Measurements from ENCODE around the gene AAMDC. TPM values are rescaled to one million over a fixed set of nuclear protein-coding genes. Genes with fewer than 3 reads are reported as not detected.

The AAMDC gene
- total RNA-seq, 1 experiment from 2014 or later, result 22.8 TPM

DNA sequence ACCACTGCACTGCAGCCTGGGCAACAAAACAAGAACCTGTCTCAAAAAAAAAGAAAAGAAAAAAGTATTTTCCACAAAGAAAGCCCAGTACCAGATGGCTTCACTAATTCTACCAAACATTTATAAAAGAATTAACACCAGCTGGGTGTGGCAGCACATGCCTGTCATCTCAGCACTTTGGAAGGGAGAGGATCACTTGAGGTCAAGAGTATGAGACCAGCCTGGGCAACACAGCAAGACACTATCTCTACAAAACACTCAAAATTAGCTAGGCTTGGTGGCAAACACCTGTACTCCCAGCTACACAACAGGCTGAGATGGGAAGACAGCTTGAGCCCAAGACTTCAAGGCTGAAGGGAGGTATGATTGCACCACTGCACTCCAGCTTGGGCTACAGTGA is 20.5 kb upstream of the AAMDC start:
- Mint-ChIP-seq H3K27me3 (ENCODE audit: low read depth) (no peaks in the 10 kb centered on the region), H3K36me3 (peaks cover 8% of the 10 kb centered on the region), H3K27ac (no peak overlapping the region; the same call in 1 of the 2 replicates), H3K9me3 (no peaks in the 10 kb centered on the region), H3K4me1 (peaks cover 17% of the 10 kb centered on the region), H3K4me3 (no peak overlapping the region)
- TF ChIP-seq, protein P1, sequence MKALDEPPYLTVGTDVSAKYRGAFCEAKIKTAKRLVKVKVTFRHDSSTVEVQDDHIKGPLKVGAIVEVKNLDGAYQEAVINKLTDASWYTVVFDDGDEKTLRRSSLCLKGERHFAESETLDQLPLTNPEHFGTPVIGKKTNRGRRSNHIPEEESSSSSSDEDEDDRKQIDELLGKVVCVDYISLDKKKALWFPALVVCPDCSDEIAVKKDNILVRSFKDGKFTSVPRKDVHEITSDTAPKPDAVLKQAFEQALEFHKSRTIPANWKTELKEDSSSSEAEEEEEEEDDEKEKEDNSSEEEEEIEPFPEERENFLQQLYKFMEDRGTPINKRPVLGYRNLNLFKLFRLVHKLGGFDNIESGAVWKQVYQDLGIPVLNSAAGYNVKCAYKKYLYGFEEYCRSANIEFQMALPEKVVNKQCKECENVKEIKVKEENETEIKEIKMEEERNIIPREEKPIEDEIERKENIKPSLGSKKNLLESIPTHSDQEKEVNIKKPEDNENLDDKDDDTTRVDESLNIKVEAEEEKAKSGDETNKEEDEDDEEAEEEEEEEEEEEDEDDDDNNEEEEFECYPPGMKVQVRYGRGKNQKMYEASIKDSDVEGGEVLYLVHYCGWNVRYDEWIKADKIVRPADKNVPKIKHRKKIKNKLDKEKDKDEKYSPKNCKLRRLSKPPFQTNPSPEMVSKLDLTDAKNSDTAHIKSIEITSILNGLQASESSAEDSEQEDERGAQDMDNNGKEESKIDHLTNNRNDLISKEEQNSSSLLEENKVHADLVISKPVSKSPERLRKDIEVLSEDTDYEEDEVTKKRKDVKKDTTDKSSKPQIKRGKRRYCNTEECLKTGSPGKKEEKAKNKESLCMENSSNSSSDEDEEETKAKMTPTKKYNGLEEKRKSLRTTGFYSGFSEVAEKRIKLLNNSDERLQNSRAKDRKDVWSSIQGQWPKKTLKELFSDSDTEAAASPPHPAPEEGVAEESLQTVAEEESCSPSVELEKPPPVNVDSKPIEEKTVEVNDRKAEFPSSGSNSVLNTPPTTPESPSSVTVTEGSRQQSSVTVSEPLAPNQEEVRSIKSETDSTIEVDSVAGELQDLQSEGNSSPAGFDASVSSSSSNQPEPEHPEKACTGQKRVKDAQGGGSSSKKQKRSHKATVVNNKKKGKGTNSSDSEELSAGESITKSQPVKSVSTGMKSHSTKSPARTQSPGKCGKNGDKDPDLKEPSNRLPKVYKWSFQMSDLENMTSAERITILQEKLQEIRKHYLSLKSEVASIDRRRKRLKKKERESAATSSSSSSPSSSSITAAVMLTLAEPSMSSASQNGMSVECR (CRISPR knock-in tag; IDR thresholded peaks at IDR 0.05; ENCODE audit: borderline replicate concordance), result no peak
- TF ChIP-seq ZNF121 (CRISPR knock-in tag; IDR thresholded peaks at IDR 0.05), result peak; percentile 89; the same call in 1 of the 2 replicates
- ChIA-PET CTCF (no interaction called here), POLR2A (no interaction called here)
- ATAC-seq, result no peak
- no peak for DNase-seq (ENCODE audit: low spot score)

DNA sequence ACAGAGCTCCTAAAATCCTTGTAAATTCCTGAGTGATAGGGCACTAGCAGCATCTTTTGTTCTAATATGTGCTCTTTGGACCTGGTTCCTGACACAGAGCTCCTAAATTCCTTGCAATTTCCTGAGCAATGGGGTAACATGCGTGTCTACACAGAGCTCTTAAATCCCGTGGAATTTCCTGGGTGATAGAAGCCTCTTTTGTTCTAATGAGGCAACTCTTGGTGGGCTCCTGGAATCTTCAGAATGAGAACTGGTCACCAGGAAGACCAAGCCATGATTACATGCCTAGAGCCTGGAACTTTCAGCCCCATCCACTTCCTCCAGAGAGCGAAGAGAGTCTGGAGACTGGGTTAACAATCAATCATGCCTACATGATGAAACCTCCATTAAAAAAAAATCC is 19.5 kb upstream of the AAMDC start:
- Mint-ChIP-seq H3K4me1 (peaks cover 21% of the 10 kb centered on the region), H3K4me3 (no peak overlapping the region), H3K36me3 (peaks cover 8% of the 10 kb centered on the region), H3K9me3 (no peaks in the 10 kb centered on the region), H3K27me3 (ENCODE audit: low read depth) (no peaks in the 10 kb centered on the region), H3K27ac (peak overlapping the region; percentile 58; the same call in 1 of the 2 replicates)
- ChIA-PET POLR2A (no interaction called here), CTCF (interaction anchor here (0.7 to 1.2 kb wide), 3 partner anchors 12 to 193 kb away, joined by 3 to 7 read pairs (median 4); partner anchors contain the start of gene INTS4)
- ATAC-seq (no peak), DNase-seq (ENCODE audit: low spot score) (no peak)
- TF ChIP-seq, protein P2, sequence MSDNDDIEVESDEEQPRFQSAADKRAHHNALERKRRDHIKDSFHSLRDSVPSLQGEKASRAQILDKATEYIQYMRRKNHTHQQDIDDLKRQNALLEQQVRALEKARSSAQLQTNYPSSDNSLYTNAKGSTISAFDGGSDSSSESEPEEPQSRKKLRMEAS (CRISPR knock-in tag; IDR thresholded peaks at IDR 0.05), result no peak
- TF ChIP-seq, protein P3, sequence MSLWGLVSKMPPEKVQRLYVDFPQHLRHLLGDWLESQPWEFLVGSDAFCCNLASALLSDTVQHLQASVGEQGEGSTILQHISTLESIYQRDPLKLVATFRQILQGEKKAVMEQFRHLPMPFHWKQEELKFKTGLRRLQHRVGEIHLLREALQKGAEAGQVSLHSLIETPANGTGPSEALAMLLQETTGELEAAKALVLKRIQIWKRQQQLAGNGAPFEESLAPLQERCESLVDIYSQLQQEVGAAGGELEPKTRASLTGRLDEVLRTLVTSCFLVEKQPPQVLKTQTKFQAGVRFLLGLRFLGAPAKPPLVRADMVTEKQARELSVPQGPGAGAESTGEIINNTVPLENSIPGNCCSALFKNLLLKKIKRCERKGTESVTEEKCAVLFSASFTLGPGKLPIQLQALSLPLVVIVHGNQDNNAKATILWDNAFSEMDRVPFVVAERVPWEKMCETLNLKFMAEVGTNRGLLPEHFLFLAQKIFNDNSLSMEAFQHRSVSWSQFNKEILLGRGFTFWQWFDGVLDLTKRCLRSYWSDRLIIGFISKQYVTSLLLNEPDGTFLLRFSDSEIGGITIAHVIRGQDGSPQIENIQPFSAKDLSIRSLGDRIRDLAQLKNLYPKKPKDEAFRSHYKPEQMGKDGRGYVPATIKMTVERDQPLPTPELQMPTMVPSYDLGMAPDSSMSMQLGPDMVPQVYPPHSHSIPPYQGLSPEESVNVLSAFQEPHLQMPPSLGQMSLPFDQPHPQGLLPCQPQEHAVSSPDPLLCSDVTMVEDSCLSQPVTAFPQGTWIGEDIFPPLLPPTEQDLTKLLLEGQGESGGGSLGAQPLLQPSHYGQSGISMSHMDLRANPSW (CRISPR knock-in tag; conservative IDR thresholded peaks at IDR 0.05; ENCODE audit: low read depth), result no peak

DNA sequence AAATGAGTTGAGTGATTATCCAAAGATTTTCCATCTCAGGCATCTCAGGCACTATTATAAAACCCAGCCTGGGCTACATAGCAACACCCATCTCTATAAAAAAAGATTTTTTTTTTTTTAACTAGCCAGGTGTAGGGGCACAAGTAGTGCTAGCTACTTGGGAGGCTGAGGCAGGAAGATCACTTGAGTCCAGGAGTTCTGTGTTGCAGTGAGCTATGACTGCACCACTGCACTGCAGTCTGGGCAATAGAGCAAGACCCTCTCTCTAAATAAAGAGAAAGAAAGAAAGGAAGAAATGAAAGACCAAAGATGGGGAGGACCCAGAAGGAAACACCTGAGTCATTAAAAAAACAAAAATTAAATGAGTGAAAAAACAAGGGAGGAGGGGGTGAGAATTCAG is 14.5 kb upstream of the AAMDC start:
- CTCF ChIA-PET, result no interaction called here
- TF ChIP-seq ZNF121 (CRISPR knock-in tag; IDR thresholded peaks at IDR 0.05) (peak; percentile 86), SOX15 (CRISPR knock-in tag; IDR thresholded peaks at IDR 0.05) (no peak)
- DNase-seq (ENCODE audit: low spot score), result no peak
- Mint-ChIP-seq H3K4me1 (peaks cover 16% of the 10 kb centered on the region), H3K36me3 (peaks cover 8% of the 10 kb centered on the region), H3K27ac (no peak overlapping the region), H3K27me3 (ENCODE audit: low read depth) (no peaks in the 10 kb centered on the region), H3K9me3 (no peaks in the 10 kb centered on the region), H3K4me3 (no peak overlapping the region)
- ATAC-seq, result no peak
- POLR2A ChIA-PET, result no interaction called here

DNA sequence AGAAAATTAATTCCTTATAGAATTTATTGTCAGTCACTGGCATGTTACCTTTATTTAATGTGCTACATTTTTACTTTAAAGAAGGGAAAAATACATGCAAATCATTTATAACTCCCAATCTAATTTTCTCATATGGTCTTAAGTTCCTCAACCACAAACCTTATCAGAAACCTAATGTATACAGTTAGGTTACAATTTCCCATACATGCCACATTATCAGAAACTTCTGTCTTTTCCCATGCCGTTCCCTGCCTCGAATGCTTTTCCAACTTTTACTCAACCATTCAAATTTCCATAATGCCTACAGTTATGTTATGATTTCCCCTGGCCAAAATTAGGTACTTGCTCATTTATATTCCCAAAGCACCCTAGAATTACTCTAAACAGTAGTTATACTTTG is 14.0 kb upstream of the AAMDC start:
- Mint-ChIP-seq H3K27ac (0 out of 2 replicates have a peak overlapping the region, but pooled peaks have one; percentile 1), H3K27me3 (ENCODE audit: low read depth) (no peaks in the 10 kb centered on the region), H3K4me1 (peaks cover 16% of the 10 kb centered on the region), H3K36me3 (peaks cover 10% of the 10 kb centered on the region), H3K4me3 (no peak overlapping the region), H3K9me3 (no peaks in the 10 kb centered on the region)
- POLR2A ChIA-PET, result no interaction called here
- CTCF ChIA-PET, result no interaction called here
- no peak for DNase-seq (ENCODE audit: low spot score)
- ATAC-seq, result no peak
- TF ChIP-seq, protein P4, sequence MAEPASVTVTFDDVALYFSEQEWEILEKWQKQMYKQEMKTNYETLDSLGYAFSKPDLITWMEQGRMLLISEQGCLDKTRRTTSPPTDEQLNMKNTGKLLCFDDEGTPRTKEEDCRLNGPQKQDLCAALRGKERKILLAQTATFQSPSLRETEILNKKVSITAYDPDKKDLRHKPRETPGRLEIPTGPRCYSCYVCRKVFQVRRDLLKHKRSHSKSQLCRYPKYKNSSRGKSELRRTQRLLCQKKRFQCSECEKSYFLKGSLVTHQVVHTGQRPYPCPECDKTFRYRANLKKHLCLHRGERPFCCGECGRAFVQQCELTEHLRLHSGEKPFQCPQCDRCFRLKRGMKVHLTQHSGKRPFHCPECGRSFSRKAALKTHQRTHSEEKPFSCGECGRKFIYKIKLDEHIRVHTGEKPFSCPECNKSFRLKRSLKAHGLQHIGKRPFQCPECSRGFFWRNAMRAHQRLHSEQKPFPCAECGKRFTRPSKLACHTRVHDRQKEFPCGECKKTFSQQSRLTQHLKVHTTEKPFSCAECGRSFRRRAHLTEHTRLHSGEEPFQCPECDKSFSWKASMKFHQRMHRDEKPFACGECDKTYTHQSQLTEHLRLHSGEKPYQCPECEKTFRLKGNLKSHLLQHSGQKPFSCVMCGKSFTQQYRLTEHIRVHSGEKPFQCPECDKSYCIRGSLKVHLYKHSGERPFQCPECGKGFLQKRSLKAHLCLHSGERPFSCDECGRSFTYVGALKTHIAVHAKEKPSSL (CRISPR knock-in tag; conservative IDR thresholded peaks at IDR 0.05), result no peak
- no peak for TF ChIP-seq SMAD3 (CRISPR knock-in tag; IDR thresholded peaks at IDR 0.05; ENCODE audit: borderline replicate concordance)
- TF ChIP-seq OVOL2 (CRISPR knock-in tag; IDR thresholded peaks at IDR 0.05; ENCODE audit: borderline replicate concordance), result no peak
- no peak for TF ChIP-seq KAT7 (CRISPR knock-in tag; IDR thresholded peaks at IDR 0.05; ENCODE audit: borderline replicate concordance)
- no peak for TF ChIP-seq NFATC4 (CRISPR knock-in tag; IDR thresholded peaks at IDR 0.05)
- TF ChIP-seq ELF4 (CRISPR knock-in tag; IDR thresholded peaks at IDR 0.05; ENCODE audit: low read depth), result no peak
- TF ChIP-seq ETV6 (CRISPR knock-in tag; IDR thresholded peaks at IDR 0.05), result no peak
- TF ChIP-seq CREB1 (CRISPR knock-in tag; IDR thresholded peaks at IDR 0.05), result no peak
- TF ChIP-seq ZNF423 (CRISPR knock-in tag; IDR thresholded peaks at IDR 0.05), result no peak
- TF ChIP-seq ZNF416 (CRISPR knock-in tag; IDR thresholded peaks at IDR 0.05), result no peak
- TF ChIP-seq TCF7 (CRISPR knock-in tag; IDR thresholded peaks at IDR 0.05; ENCODE audit: low read depth), result no peak
- no peak for TF ChIP-seq PRRX2 (CRISPR knock-in tag; IDR thresholded peaks at IDR 0.05)
- no peak for TF ChIP-seq TEAD1 (CRISPR knock-in tag; IDR thresholded peaks at IDR 0.05)
- no peak for TF ChIP-seq ZNF219 (CRISPR knock-in tag; IDR thresholded peaks at IDR 0.05; ENCODE audit: borderline replicate concordance)
- TF ChIP-seq ZNF232 (CRISPR knock-in tag; IDR thresholded peaks at IDR 0.05), result no peak
- no peak for TF ChIP-seq TP53 (CRISPR knock-in tag; IDR thresholded peaks at IDR 0.05)
- TF ChIP-seq MYBL2 (CRISPR knock-in tag; IDR thresholded peaks at IDR 0.05), result no peak

All from WTC11 (cell line).